Right lobe of liver (tissue), 4 donors: ENCODE measurements around the gene VAMP8.

Source experiments
- POLR2A ChIP-seq: fragments of 450-650 bp; IDR thresholded peaks from one replicate; pipeline ENCODE4 v1.6.1; 2017; ENCODE audit warnings: antibody characterized with exemption, mild to moderate bottlenecking
- TF ChIP-seq, protein P1 (sequence below), 4 donors: fragments of 200-600 bp in 3 of 4; fragments of 450-650 bp in 1 of 4; IDR thresholded peaks; one replicate each; pipeline versions ENCODE4 v1.5.1 to v1.8.0; 2016 to 2022; ENCODE audit warnings: antibody characterized with exemption in 4 of 4, mild to moderate bottlenecking in 2 of 4
- donor health status: DM: no; HTN: no; CAD: no.
- donor health status: DM: no; HTN: no; CAD: no.
- donor health status: DM: no; HTN: yes; CAD: no.

GRCh38 chr2:85594715-85595300 is 17.4 kb downstream of the VAMP8 start:
- no peak for TF ChIP-seq POLR2A
- TF ChIP-seq, protein P1, sequence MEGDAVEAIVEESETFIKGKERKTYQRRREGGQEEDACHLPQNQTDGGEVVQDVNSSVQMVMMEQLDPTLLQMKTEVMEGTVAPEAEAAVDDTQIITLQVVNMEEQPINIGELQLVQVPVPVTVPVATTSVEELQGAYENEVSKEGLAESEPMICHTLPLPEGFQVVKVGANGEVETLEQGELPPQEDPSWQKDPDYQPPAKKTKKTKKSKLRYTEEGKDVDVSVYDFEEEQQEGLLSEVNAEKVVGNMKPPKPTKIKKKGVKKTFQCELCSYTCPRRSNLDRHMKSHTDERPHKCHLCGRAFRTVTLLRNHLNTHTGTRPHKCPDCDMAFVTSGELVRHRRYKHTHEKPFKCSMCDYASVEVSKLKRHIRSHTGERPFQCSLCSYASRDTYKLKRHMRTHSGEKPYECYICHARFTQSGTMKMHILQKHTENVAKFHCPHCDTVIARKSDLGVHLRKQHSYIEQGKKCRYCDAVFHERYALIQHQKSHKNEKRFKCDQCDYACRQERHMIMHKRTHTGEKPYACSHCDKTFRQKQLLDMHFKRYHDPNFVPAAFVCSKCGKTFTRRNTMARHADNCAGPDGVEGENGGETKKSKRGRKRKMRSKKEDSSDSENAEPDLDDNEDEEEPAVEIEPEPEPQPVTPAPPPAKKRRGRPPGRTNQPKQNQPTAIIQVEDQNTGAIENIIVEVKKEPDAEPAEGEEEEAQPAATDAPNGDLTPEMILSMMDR (IDR thresholded peaks at IDR 0.05): no peak
